ENCODE measurements around the gene NCAPG2.
"Not testable (repeated sequence)": the region's sequence is repeated elsewhere in the genome, so short reads cannot be mapped to it uniquely, and the experiment has no call there.

Gene NCAPG2

DNA sequence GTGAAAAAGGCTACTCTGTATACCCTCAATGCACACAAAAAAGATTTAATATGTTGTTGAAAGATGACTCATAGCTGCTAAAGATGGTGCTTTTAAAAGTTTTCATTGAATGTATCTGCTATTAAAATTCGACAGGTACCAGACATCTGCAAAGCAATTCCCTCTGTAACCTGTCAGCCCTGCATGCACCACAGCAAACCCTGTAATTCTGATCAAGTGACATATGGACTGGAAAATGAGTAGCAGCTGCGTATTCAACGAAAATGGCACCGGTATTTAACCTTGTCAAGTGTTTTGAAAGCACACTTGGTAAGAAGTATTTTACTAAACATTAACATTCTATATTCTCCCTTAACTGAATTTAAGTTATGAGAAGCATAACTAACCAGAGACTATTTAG lies 58.8 kb downstream of the NCAPG2 start:
- H3K36me3 ChIP-seq (ENCODE audit: insufficient read depth, low read depth, low read length), result peaks cover 97% of the 10 kb centered on the region

DNA sequence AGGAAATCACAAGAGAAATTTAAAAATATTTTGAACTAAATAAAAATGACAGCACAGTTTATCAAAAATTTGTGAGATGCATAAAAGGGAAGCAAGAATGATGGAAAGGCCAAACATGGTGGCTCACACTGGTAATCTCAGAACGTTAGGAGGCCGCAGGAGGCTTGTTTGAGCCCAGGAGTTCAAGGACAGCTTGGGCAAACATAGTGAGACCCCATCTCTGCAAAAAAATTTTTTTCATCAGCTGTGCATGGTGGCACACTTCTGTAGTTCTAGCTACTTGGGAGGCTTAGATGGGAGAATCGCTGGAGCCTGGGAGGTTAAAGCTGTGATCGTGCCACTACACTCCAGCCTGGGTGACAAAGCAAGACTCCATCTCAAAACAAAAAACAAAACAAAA lies 62.5 kb downstream of the NCAPG2 start:
- Histone ChIP-seq H3K9ac (ENCODE audit: low read depth, low read length) (no peak overlapping the region), H3K4me3 (ENCODE audit: low read length) (no peak overlapping the region), H3K4me1 (ENCODE audit: insufficient read depth, low read length) (no peaks in the 10 kb centered on the region), H3K27me3 (ENCODE audit: insufficient read depth, low read length) (no peaks in the 10 kb centered on the region), H3K9me3 (ENCODE audit: insufficient read depth, low read depth, low read length) (no peaks in the 10 kb centered on the region), H3K27ac (ENCODE audit: low read length) (no peak overlapping the region), H3K36me3 (ENCODE audit: insufficient read depth, low read depth, low read length) (peaks cover 98% of the 10 kb centered on the region)

More for the DNA sequence above, 58.8 kb downstream of the NCAPG2 start:
- no peak overlapping the region for H3K4me3 ChIP-seq (ENCODE audit: low read length)
- H3K9ac ChIP-seq (ENCODE audit: low read depth, low read length), result no peak overlapping the region
- no peak overlapping the region for H3K27ac ChIP-seq (ENCODE audit: low read length)
- H3K27me3 ChIP-seq (ENCODE audit: insufficient read depth, low read length), result no peaks in the 10 kb centered on the region
- no peaks in the 10 kb centered on the region for H3K9me3 ChIP-seq (ENCODE audit: insufficient read depth, low read depth, low read length)
- H3K4me1 ChIP-seq (ENCODE audit: insufficient read depth, low read length), result peaks cover 3% of the 10 kb centered on the region; the same call in 1 of the 2 replicates

DNA sequence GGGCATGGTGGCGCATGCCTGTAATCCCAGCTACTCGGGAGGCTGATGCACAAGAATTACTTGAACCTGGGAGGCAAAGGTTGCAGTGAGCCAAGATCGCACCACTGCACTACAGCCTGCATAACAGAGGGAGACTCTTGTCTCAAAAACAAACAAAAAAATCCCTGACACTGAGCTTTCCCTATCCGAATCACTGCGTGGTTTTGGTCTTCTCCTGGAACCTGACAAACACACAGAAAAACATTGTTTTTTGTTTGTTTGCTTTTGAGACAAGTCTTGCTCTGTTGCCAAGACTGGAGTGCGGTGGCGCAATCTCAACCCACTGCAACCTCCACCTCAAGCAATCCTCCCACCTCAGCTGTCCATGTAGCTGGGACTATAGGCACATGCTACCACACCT lies 66.6 kb downstream of the NCAPG2 start:
- H3K4me3 ChIP-seq (ENCODE audit: low read length), result no peak overlapping the region
- H3K4me1 ChIP-seq (ENCODE audit: insufficient read depth, low read length), result no peaks in the 10 kb centered on the region
- H3K27me3 ChIP-seq (ENCODE audit: insufficient read depth, low read length), result no peaks in the 10 kb centered on the region
- no peak overlapping the region for H3K27ac ChIP-seq (ENCODE audit: low read length)
- H3K9ac ChIP-seq (ENCODE audit: low read depth, low read length), result no peak overlapping the region
- no peaks in the 10 kb centered on the region for H3K9me3 ChIP-seq (ENCODE audit: insufficient read depth, low read depth, low read length)
- H3K36me3 ChIP-seq (ENCODE audit: insufficient read depth, low read depth, low read length), result peaks cover 74% of the 10 kb centered on the region

DNA sequence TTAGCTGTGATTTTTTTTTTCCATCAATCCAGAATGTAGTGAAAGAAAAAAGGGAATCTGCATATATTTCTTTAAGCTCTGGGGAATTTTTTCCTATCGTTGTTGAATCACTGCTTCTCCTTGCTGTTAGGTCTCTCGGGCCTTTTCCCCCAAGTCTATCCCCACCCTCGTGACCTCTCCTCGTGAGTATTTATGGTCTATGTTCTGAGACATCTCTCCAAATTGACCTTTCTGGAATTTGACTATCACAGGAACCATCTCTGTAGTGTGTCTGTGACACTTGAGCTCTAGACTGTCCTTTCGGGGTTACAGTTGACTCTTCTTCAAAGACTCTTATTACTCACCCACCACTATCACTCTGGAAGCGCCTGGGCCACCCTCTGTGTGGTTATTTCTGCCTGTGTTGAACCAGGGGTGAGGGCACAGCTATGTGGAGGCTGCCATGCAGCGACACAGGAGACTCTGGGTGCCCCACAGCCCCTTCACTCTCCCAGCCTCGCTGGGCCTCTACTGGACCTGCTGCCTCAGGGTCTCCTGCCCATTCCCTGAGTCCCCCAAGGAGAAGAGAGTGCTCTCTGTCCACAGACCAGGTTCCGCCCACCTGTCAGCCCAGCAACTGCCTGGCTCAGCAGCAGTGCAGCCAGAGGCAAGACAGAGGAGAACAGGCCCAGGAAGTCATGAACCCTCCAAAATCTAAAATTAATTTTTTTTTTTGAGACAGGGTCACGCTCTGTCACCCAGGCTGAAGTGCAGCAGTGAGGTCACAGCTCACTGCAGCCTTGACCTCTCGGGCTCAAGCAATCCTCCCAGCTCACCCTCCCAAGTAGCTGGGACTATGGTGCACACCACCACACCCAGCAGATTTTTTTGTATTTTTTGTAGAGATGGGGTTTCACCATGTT lies 71.3 kb downstream of the NCAPG2 start:
- Histone ChIP-seq H3K36me3 (ENCODE audit: insufficient read depth, low read depth, low read length) (peaks cover 73% of the 10 kb centered on the region), H3K27me3 (ENCODE audit: insufficient read depth, low read length) (no peaks in the 10 kb centered on the region), H3K9ac (ENCODE audit: low read depth, low read length) (no peak overlapping the region), H3K9me3 (ENCODE audit: insufficient read depth, low read depth, low read length) (no peaks in the 10 kb centered on the region), H3K27ac (ENCODE audit: low read length) (no peak overlapping the region), H3K4me1 (ENCODE audit: insufficient read depth, low read length) (no peaks in the 10 kb centered on the region), H3K4me3 (ENCODE audit: low read length) (no peak overlapping the region)

DNA sequence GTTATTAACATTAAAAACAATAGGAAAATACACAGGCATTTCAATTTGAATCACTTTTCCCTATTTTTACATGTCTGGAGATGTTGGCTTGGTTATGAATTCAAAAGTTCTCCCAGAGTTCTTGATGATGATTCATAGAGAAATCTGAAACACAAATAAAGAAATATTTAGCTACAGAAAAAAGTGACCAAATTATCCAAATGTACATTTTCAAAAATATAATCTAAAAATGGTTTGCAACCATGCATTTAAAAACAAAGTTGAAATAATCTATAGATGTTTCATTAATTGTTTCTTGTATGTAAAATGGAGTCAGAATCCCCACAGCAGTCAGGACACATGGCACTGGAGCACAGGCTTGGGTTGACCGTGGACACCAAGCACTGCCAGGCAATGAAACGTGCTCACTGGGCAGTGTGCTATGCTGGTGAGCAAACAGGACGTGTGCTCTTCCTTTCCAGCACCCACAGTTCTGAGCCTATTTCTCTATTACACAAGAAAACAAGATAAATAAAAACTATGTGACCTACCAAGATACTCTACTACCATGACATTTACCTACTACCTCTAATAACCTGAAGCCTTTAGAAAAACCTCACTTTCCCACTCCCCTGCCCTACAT lies 72.9 kb downstream of the NCAPG2 start:
- no peaks in the 10 kb centered on the region for H3K4me1 ChIP-seq (ENCODE audit: insufficient read depth, low read length)
- no peak overlapping the region for H3K4me3 ChIP-seq (ENCODE audit: low read length)
- H3K27ac ChIP-seq (ENCODE audit: low read length), result no peak overlapping the region
- H3K27me3 ChIP-seq (ENCODE audit: insufficient read depth, low read length), result no peaks in the 10 kb centered on the region
- H3K9ac ChIP-seq (ENCODE audit: low read depth, low read length), result no peak overlapping the region
- H3K9me3 ChIP-seq (ENCODE audit: insufficient read depth, low read depth, low read length), result no peaks in the 10 kb centered on the region
- H3K36me3 ChIP-seq (ENCODE audit: insufficient read depth, low read depth, low read length), result peaks cover 70% of the 10 kb centered on the region

DNA sequence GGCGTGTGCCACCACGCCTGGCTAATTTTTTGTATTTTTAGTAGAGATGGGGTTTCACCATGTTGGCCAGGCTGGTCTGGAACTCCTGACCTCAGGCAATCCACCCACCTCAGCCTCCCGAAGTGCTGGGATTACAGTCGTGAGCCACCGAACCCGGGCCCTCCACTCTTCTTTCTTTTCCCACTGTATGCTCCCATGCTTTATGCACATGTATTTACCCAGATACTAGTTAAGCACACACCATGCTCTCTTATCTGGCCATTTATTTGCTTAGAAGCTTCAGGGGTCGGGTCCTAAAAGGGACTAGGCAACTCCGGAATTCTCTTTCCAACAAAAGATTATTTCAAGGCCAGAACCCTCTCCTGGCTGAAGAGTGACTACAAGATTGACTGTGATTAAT lies 78.3 kb downstream of the NCAPG2 start:
- H3K36me3 ChIP-seq (ENCODE audit: insufficient read depth, low read depth, low read length), result peaks cover 59% of the 10 kb centered on the region
- H3K27me3 ChIP-seq (ENCODE audit: insufficient read depth, low read length); H3K4me1 ChIP-seq (ENCODE audit: insufficient read depth, low read length); H3K4me3 ChIP-seq (ENCODE audit: low read length); H3K9ac ChIP-seq (ENCODE audit: low read depth, low read length); H3K27ac ChIP-seq (ENCODE audit: low read length); H3K9me3 ChIP-seq (ENCODE audit: insufficient read depth, low read depth, low read length): not testable (repeated sequence)

DNA sequence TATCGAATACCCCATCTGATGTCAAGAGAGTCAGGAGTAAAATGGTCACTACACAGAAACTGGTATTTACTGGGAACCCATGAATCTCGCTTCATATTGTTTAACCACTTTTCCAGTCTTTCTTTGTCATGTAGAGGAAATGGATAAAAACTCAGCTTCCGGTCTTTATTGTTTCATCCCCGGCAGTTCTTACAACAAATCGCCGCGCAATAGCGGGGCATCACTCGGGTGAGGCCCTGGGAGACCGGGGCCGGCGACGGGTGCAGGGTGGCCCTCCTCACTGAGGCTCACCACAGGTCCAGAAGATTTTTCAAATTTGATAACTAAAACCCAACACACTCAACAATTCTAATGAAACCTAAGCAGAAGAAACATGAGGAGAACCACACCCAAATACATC lies 81.4 kb downstream of the NCAPG2 start:
- no peak overlapping the region for H3K27ac ChIP-seq (ENCODE audit: low read length)
- peaks cover 6% of the 10 kb centered on the region; the same call in 1 of the 2 replicates for H3K4me1 ChIP-seq (ENCODE audit: insufficient read depth, low read length)
- no peak overlapping the region for H3K4me3 ChIP-seq (ENCODE audit: low read length)
- H3K9me3 ChIP-seq (ENCODE audit: insufficient read depth, low read depth, low read length), result no peaks in the 10 kb centered on the region
- H3K9ac ChIP-seq (ENCODE audit: low read depth, low read length), result no peak overlapping the region
- H3K27me3 ChIP-seq (ENCODE audit: insufficient read depth, low read length), result no peaks in the 10 kb centered on the region
- peaks cover 39% of the 10 kb centered on the region; the same call in 1 of the 2 replicates for H3K36me3 ChIP-seq (ENCODE audit: insufficient read depth, low read depth, low read length)

DNA sequence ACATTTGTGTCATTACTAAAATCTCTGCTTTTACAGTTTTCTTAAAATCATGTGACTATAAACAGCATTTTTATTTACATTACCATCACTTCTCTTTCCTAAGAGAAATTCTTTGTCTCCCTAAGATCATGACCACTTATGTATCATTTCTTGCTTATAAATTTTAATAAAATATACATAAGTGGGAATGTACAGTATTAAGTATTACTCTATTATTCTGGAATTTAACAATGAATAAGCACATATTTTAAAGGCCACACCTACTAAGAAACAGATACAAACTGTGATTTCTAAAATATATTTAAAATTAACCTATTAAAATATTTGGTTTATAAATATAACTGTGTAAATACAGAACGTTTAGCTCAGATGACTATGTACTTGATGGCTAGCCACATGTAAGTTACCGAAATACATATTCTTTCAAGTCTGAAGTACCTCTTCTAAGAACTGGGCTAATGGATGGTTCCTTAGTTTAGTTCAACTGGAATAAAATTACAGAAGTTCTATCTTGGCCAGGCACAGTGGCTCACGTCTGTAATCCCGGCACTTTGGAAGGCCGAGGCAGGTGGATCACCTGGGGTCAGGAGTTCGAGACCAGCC lies 83.7 kb downstream of the NCAPG2 start:
- Histone ChIP-seq H3K4me1 (ENCODE audit: insufficient read depth, low read length) (peaks cover 13% of the 10 kb centered on the region; the same call in 1 of the 2 replicates), H3K27ac (ENCODE audit: low read length) (no peak overlapping the region), H3K4me3 (ENCODE audit: low read length) (no peak overlapping the region), H3K36me3 (ENCODE audit: insufficient read depth, low read depth, low read length) (peaks cover 28% of the 10 kb centered on the region; the same call in 1 of the 2 replicates), H3K9me3 (ENCODE audit: insufficient read depth, low read depth, low read length) (no peaks in the 10 kb centered on the region), H3K9ac (ENCODE audit: low read depth, low read length) (no peak overlapping the region), H3K27me3 (ENCODE audit: insufficient read depth, low read length) (no peaks in the 10 kb centered on the region)

DNA sequence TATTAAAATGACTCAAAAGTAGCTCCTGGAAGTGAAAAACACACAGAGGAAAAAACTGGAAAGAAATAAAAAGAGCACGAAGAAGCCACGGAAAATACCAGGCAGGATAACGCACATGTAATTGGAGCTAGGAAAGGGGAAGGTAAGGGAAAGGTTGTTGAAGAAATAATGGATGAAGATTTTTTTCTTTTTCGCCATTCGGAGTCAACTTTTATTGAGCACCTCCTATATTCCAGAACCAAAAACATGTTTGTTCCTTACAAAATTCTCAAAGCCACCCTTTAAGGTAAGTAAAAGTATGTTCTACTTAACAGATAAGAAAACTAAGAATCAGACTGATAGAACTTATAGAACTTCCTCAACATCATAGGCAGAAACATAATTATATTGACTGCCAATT lies 84.2 kb downstream of the NCAPG2 start:
- H3K4me1 ChIP-seq (ENCODE audit: insufficient read depth, low read length), result peaks cover 13% of the 10 kb centered on the region; the same call in 1 of the 2 replicates

DNA sequence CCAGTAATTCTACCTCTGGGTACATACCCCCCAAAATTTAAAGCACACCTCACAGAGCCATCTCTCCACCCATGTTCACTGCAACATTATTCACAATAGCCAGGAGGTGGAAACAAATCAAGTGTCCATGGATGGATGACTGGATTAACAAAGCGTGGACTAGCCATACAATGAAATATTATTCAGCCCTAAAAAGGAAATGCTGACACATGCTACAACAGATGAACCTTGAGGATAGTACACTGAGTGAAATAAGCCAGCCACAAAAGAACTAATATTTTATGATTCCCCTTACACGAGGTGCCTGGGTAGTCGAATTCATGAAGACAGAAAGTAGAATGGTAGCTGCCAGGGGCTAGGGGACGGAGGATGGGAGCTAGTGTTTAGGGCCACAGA lies 85.9 kb downstream of the NCAPG2 start:
- Histone ChIP-seq H3K27ac (ENCODE audit: low read length) (no peak overlapping the region), H3K4me1 (ENCODE audit: insufficient read depth, low read length) (peaks cover 13% of the 10 kb centered on the region; the same call in 1 of the 2 replicates), H3K9me3 (ENCODE audit: insufficient read depth, low read depth, low read length) (no peaks in the 10 kb centered on the region), H3K4me3 (ENCODE audit: low read length) (no peak overlapping the region), H3K36me3 (ENCODE audit: insufficient read depth, low read depth, low read length) (peaks cover 16% of the 10 kb centered on the region; the same call in 1 of the 2 replicates), H3K27me3 (ENCODE audit: insufficient read depth, low read length) (no peaks in the 10 kb centered on the region), H3K9ac (ENCODE audit: low read depth, low read length) (no peak overlapping the region)

More for the DNA sequence above, 84.2 kb downstream of the NCAPG2 start:
- H3K27ac ChIP-seq (ENCODE audit: low read length), result no peak overlapping the region
- no peak overlapping the region for H3K4me3 ChIP-seq (ENCODE audit: low read length)
- peaks cover 23% of the 10 kb centered on the region; the same call in 1 of the 2 replicates for H3K36me3 ChIP-seq (ENCODE audit: insufficient read depth, low read depth, low read length)
- H3K9ac ChIP-seq (ENCODE audit: low read depth, low read length), result no peak overlapping the region
- no peaks in the 10 kb centered on the region for H3K27me3 ChIP-seq (ENCODE audit: insufficient read depth, low read length)
- H3K9me3 ChIP-seq (ENCODE audit: insufficient read depth, low read depth, low read length), result no peaks in the 10 kb centered on the region

DNA sequence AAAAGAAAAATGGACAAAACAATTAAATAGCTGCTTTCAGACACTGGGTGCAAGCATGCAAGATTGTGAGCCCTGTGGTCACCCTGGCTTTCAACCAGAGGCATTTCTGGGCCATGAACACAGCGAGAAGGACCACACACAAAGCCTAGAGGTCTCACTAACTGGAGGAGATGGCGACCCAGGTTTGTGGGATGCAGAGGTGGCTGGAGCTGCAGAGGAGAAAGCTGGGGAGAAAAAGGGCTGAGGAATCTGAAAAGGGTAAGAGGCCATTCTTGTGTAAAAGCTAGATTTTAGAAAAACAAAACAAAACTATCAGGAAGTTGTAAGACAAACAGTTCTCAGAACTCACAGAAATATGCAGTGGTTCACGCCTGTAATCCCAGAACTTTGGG lies 86.9 kb downstream of the NCAPG2 start:
- peak overlapping the region; percentile 65 for H3K27ac ChIP-seq (ENCODE audit: low read length)
- H3K4me3 ChIP-seq (ENCODE audit: low read length), result no peak overlapping the region
- H3K4me1 ChIP-seq (ENCODE audit: insufficient read depth, low read length), result peaks cover 13% of the 10 kb centered on the region; the same call in 1 of the 2 replicates
- peak overlapping the region; percentile 14; the same call in 1 of the 2 replicates for H3K9ac ChIP-seq (ENCODE audit: low read depth, low read length)
- H3K27me3 ChIP-seq (ENCODE audit: insufficient read depth, low read length), result no peaks in the 10 kb centered on the region
- H3K36me3 ChIP-seq (ENCODE audit: insufficient read depth, low read depth, low read length), result peaks cover 18% of the 10 kb centered on the region; the same call in 1 of the 2 replicates
- H3K9me3 ChIP-seq (ENCODE audit: insufficient read depth, low read depth, low read length), result no peaks in the 10 kb centered on the region

Measured in iPS-20b (cell line).